ENCODE results near the gene CEP120. TPM values are rescaled to one million over a fixed set of nuclear protein-coding genes. Genes with fewer than 3 reads are reported as not detected.

Gene CEP120
- total and polyA plus RNA-seq, 2 experiments from 2014 or later, result 4.9 to 16.3 TPM

GRCh38 chr5:123398058-123398733 is 25.0 kb downstream of the CEP120 start:
- no peaks in the 10 kb centered on the region for H4K20me1 ChIP-seq (replicated peaks; ENCODE audit: insufficient read depth)
- no peak overlapping the region for H3K4me3 Mint-ChIP-seq
- TF ChIP-seq STAT1 (IDR thresholded peaks at IDR 0.05; ENCODE audit: unreplicated experiment), result no peak
- H3K4me2 ChIP-seq, result no peak overlapping the region
- DNase-seq (ENCODE audit: low spot score), result no peak
- H2AFZ ChIP-seq, result no peak overlapping the region
- ATAC-seq, result no peak
- no peaks in the 10 kb centered on the region for H3K27me3 ChIP-seq (ENCODE audit: insufficient read depth)
- H3K36me3 Mint-ChIP-seq (ENCODE audit: low read depth), result peaks cover 60% of the 10 kb centered on the region
- no peaks in the 10 kb centered on the region for H3K9me2 ChIP-seq (ENCODE audit: insufficient read depth)
- H3K4me1 ChIP-seq (ENCODE audit: insufficient read depth), result 0 out of 2 replicates have a peak, but pooled peaks cover 5% of the 10 kb centered on the region
- H3K9me3 Mint-ChIP-seq, result no peaks in the 10 kb centered on the region; the same call in 2 of the 3 replicates
- peaks cover 5% of the 10 kb centered on the region for H3K27me3 Mint-ChIP-seq (ENCODE audit: insufficient read depth, low read depth, poor library complexity)
- peaks cover 12% of the 10 kb centered on the region; the same call in 1 of the 2 replicates for H3K36me3 ChIP-seq (ENCODE audit: insufficient read depth)
- no peak overlapping the region for H3K4me3 ChIP-seq
- H3K4me1 Mint-ChIP-seq, result peaks cover 12% of the 10 kb centered on the region; the same call in 2 of the 3 replicates
- no peaks in the 10 kb centered on the region for H3K79me2 ChIP-seq (replicated peaks; ENCODE audit: insufficient read depth)
- no peak overlapping the region for H3K27ac ChIP-seq (ENCODE audit: low read depth)
- no peaks in the 10 kb centered on the region for H3F3A ChIP-seq (replicated peaks; ENCODE audit: low read depth)
- H3K27ac Mint-ChIP-seq, result no peak overlapping the region

DNA sequence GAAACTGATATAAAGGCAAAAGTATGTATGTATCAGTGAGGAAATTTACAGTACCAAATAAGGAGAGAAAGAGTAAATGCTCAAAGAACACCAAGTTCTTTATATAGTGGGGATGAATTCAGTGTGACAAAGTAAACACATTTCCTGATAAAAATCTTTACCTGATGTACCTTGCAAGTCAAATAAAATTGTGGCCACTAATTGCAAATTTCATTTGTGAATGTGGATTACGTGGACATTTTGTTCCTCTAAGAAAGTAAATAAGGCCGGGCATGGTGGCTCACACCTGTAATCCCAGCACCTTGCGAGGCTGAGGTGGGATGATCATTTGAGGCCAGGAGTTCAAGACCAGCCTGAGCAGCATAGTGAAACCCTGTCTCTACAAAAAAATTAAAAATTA is 25.7 kb downstream of the CEP120 start:
- no peak overlapping the region for H3K27ac ChIP-seq (ENCODE audit: low read depth)
- no peak overlapping the region for H2AFZ ChIP-seq
- H3K9me3 Mint-ChIP-seq, result no peaks in the 10 kb centered on the region; the same call in 2 of the 3 replicates
- no peak overlapping the region for H3K4me2 ChIP-seq
- H3F3A ChIP-seq (replicated peaks; ENCODE audit: low read depth), result no peaks in the 10 kb centered on the region
- no peak overlapping the region for H3K4me3 ChIP-seq
- H3K27me3 Mint-ChIP-seq (ENCODE audit: insufficient read depth, low read depth, poor library complexity), result peaks cover 5% of the 10 kb centered on the region
- DNase-seq (ENCODE audit: low spot score) (no peak), ATAC-seq (no peak)
- H3K27ac Mint-ChIP-seq, result no peak overlapping the region
- 0 out of 2 replicates have a peak, but pooled peaks cover 5% of the 10 kb centered on the region for H3K4me1 ChIP-seq (ENCODE audit: insufficient read depth)
- H3K79me2 ChIP-seq (replicated peaks; ENCODE audit: insufficient read depth), result no peaks in the 10 kb centered on the region
- peaks cover 59% of the 10 kb centered on the region for H3K36me3 Mint-ChIP-seq (ENCODE audit: low read depth)
- H3K9me2 ChIP-seq (ENCODE audit: insufficient read depth), result no peaks in the 10 kb centered on the region
- no peaks in the 10 kb centered on the region for H4K20me1 ChIP-seq (replicated peaks; ENCODE audit: insufficient read depth)
- H3K27me3 ChIP-seq (ENCODE audit: insufficient read depth), result no peaks in the 10 kb centered on the region
- H3K4me3 Mint-ChIP-seq, result no peak overlapping the region
- peaks cover 12% of the 10 kb centered on the region; the same call in 2 of the 3 replicates for H3K4me1 Mint-ChIP-seq
- 0 out of 2 replicates have a peak, but pooled peaks cover 5% of the 10 kb centered on the region for H3K36me3 ChIP-seq (ENCODE audit: insufficient read depth)
- TF ChIP-seq ETS1 (IDR thresholded peaks at IDR 0.05) (no peak), NANOG (IDR thresholded peaks at IDR 0.05; ENCODE audit: borderline replicate concordance) (no peak), JUNB (IDR thresholded peaks at IDR 0.05; ENCODE audit: unreplicated experiment) (no peak), ZNF331 (CRISPR knock-in tag; IDR thresholded peaks at IDR 0.05; ENCODE audit: low read depth) (no peak), EZH2 (IDR thresholded peaks at IDR 0.05; ENCODE audit: low read depth, unreplicated experiment) (no peak), CREB1 (CRISPR knock-in tag; IDR thresholded peaks at IDR 0.05; ENCODE audit: low read depth) (no peak), EZH2phosphoT487 (IDR thresholded peaks at IDR 0.05; ENCODE audit: unreplicated experiment) (no peak)
- TF ChIP-seq, protein P1, sequence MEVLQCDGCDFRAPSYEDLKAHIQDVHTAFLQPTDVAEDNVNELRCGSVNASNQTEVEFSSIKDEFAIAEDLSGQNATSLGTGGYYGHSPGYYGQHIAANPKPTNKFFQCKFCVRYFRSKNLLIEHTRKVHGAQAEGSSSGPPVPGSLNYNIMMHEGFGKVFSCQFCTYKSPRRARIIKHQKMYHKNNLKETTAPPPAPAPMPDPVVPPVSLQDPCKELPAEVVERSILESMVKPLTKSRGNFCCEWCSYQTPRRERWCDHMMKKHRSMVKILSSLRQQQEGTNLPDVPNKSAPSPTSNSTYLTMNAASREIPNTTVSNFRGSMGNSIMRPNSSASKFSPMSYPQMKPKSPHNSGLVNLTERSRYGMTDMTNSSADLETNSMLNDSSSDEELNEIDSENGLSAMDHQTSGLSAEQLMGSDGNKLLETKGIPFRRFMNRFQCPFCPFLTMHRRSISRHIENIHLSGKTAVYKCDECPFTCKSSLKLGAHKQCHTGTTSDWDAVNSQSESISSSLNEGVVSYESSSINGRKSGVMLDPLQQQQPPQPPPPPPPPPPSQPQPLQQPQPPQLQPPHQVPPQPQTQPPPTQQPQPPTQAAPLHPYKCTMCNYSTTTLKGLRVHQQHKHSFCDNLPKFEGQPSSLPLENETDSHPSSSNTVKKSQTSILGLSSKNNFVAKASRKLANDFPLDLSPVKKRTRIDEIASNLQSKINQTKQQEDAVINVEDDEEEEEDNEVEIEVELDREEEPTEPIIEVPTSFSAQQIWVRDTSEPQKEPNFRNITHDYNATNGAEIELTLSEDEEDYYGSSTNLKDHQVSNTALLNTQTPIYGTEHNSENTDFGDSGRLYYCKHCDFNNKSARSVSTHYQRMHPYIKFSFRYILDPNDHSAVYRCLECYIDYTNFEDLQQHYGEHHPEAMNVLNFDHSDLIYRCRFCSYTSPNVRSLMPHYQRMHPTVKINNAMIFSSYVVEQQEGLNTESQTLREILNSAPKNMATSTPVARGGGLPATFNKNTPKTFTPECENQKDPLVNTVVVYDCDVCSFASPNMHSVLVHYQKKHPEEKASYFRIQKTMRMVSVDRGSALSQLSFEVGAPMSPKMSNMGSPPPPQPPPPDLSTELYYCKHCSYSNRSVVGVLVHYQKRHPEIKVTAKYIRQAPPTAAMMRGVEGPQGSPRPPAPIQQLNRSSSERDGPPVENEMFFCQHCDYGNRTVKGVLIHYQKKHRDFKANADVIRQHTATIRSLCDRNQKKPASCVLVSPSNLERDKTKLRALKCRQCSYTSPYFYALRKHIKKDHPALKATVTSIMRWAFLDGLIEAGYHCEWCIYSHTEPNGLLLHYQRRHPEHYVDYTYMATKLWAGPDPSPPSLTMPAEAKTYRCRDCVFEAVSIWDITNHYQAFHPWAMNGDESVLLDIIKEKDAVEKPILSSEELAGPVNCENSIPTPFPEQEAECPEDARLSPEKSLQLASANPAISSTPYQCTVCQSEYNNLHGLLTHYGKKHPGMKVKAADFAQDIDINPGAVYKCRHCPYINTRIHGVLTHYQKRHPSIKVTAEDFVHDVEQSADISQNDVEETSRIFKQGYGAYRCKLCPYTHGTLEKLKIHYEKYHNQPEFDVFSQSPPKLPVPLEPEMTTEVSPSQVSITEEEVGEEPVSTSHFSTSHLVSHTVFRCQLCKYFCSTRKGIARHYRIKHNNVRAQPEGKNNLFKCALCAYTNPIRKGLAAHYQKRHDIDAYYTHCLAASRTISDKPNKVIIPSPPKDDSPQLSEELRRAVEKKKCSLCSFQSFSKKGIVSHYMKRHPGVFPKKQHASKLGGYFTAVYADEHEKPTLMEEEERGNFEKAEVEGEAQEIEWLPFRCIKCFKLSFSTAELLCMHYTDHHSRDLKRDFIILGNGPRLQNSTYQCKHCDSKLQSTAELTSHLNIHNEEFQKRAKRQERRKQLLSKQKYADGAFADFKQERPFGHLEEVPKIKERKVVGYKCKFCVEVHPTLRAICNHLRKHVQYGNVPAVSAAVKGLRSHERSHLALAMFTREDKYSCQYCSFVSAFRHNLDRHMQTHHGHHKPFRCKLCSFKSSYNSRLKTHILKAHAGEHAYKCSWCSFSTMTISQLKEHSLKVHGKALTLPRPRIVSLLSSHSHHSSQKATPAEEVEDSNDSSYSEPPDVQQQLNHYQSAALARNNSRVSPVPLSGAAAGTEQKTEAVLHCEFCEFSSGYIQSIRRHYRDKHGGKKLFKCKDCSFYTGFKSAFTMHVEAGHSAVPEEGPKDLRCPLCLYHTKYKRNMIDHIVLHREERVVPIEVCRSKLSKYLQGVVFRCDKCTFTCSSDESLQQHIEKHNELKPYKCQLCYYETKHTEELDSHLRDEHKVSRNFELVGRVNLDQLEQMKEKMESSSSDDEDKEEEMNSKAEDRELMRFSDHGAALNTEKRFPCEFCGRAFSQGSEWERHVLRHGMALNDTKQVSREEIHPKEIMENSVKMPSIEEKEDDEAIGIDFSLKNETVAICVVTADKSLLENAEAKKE (CRISPR knock-in tag; IDR thresholded peaks at IDR 0.05), result no peak
- TF ChIP-seq, protein P2, sequence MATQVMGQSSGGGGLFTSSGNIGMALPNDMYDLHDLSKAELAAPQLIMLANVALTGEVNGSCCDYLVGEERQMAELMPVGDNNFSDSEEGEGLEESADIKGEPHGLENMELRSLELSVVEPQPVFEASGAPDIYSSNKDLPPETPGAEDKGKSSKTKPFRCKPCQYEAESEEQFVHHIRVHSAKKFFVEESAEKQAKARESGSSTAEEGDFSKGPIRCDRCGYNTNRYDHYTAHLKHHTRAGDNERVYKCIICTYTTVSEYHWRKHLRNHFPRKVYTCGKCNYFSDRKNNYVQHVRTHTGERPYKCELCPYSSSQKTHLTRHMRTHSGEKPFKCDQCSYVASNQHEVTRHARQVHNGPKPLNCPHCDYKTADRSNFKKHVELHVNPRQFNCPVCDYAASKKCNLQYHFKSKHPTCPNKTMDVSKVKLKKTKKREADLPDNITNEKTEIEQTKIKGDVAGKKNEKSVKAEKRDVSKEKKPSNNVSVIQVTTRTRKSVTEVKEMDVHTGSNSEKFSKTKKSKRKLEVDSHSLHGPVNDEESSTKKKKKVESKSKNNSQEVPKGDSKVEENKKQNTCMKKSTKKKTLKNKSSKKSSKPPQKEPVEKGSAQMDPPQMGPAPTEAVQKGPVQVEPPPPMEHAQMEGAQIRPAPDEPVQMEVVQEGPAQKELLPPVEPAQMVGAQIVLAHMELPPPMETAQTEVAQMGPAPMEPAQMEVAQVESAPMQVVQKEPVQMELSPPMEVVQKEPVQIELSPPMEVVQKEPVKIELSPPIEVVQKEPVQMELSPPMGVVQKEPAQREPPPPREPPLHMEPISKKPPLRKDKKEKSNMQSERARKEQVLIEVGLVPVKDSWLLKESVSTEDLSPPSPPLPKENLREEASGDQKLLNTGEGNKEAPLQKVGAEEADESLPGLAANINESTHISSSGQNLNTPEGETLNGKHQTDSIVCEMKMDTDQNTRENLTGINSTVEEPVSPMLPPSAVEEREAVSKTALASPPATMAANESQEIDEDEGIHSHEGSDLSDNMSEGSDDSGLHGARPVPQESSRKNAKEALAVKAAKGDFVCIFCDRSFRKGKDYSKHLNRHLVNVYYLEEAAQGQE (IDR thresholded peaks at IDR 0.05; ENCODE audit: unreplicated experiment), result no peak

Data from GM23338 (cell line).